ENCODE data around the gene PREX1. TPM values are rescaled to one million over a fixed set of nuclear protein-coding genes. Genes with fewer than 3 reads are reported as not detected.

PREX1 gene
- total RNA-seq, 4 donors from 2014 or later: 9.9 to 150 (median 18.4) TPM

GRCh38 chr20:48658198-48658476 is 169.7 kb downstream of the PREX1 start:
- peaks cover 0 to 29% (median 0%) of the 10 kb centered on the region in 3 donors for H3K36me3 ChIP-seq
- H3K9me3 ChIP-seq: no peaks in the 10 kb centered on the region
- H3K27ac ChIP-seq: no peak overlapping the region
- no peak for DNase-seq
- H3K4me1 ChIP-seq: no peaks in the 10 kb centered on the region
- no peak overlapping the region for H3K4me3 ChIP-seq
- no peaks in the 10 kb centered on the region for H3K27me3 ChIP-seq
- no peak for TF ChIP-seq POLR2A (IDR thresholded peaks at IDR 0.05)
- TF ChIP-seq CTCF (IDR thresholded peaks at IDR 0.05): no peak

GRCh38 chr20:48657426-48658197 is 170.2 kb downstream of the PREX1 start:
- H3K27ac ChIP-seq: no peak overlapping the region
- H3K4me1 ChIP-seq: no peaks in the 10 kb centered on the region
- H3K36me3 ChIP-seq: peaks cover 0 to 34% (median 0%) of the 10 kb centered on the region in 3 donors
- TF ChIP-seq CTCF (IDR thresholded peaks at IDR 0.05) (peak; percentile 80 to 96 (median 90)), POLR2A (IDR thresholded peaks at IDR 0.05) (no peak)
- H3K9me3 ChIP-seq: no peaks in the 10 kb centered on the region
- H3K27me3 ChIP-seq: no peaks in the 10 kb centered on the region
- DNase-seq: peak in 2 of 3 donors; percentile 70 to 85
- no peak overlapping the region for H3K4me3 ChIP-seq

GRCh38 chr20:48656661-48657211 is 171.1 kb downstream of the PREX1 start:
- DNase-seq: no peak
- no peak overlapping the region for H3K4me3 ChIP-seq
- no peaks in the 10 kb centered on the region for H3K27me3 ChIP-seq
- H3K4me1 ChIP-seq: no peaks in the 10 kb centered on the region
- H3K9me3 ChIP-seq: no peaks in the 10 kb centered on the region
- H3K27ac ChIP-seq: no peak overlapping the region
- peaks cover 0 to 36% (median 0%) of the 10 kb centered on the region in 3 donors for H3K36me3 ChIP-seq
- TF ChIP-seq CTCF (IDR thresholded peaks at IDR 0.05) (no peak), POLR2A (IDR thresholded peaks at IDR 0.05) (no peak)

- Histone ChIP-seq H3K36me3 (peaks cover 0 to 36% (median 0%) of the 10 kb centered on the region in 3 donors), H3K27ac (no peak overlapping the region), H3K4me1 (no peaks in the 10 kb centered on the region), H3K9me3 (no peaks in the 10 kb centered on the region), H3K4me3 (no peak overlapping the region), H3K27me3 (no peaks in the 10 kb centered on the region)
- DNase-seq: no peak
- TF ChIP-seq POLR2A (IDR thresholded peaks at IDR 0.05) (no peak), CTCF (IDR thresholded peaks at IDR 0.05) (no peak)
These were observed 171.7 kb downstream of the PREX1 start for GRCh38 chr20:48656137-48656536.

GRCh38 chr20:48653706-48654051 is 174.1 kb downstream of the PREX1 start:
- Histone ChIP-seq H3K4me3 (no peak overlapping the region), H3K36me3 (peaks cover 0 to 50% (median 0%) of the 10 kb centered on the region in 3 donors), H3K27me3 (no peaks in the 10 kb centered on the region), H3K4me1 (no peaks in the 10 kb centered on the region), H3K27ac (no peak overlapping the region), H3K9me3 (no peaks in the 10 kb centered on the region)
- no peak for DNase-seq
- TF ChIP-seq CTCF (IDR thresholded peaks at IDR 0.05) (no peak), POLR2A (IDR thresholded peaks at IDR 0.05) (no peak)
